ENCODE measurements around the gene SOAT2.
"Not testable (repeated sequence)": the region's sequence is repeated elsewhere in the genome, so short reads cannot be mapped to it uniquely, and the experiment has no call there.

SOAT2 gene

GRCh38 chr12:53086361-53086760 lies 16.9 kb upstream of the SOAT2 start:
- no peak for DNase-seq (ENCODE audit: low read depth)

GRCh38 chr12:53090105-53090504 lies 13.2 kb upstream of the SOAT2 start:
- no peak for DNase-seq (ENCODE audit: low read depth)

- no peak for DNase-seq (ENCODE audit: low read depth)
These were observed 12.7 kb upstream of the SOAT2 start for GRCh38 chr12:53090554-53090953.

GRCh38 chr12:53091756-53092155 lies 11.5 kb upstream of the SOAT2 start:
- no peak for DNase-seq (ENCODE audit: low read depth)

- no peak for DNase-seq (ENCODE audit: low read depth)
These were observed 9.4 kb upstream of the SOAT2 start for GRCh38 chr12:53093777-53094393.

- DNase-seq (ENCODE audit: low read depth) = no peak
These were observed 8.9 kb upstream of the SOAT2 start for GRCh38 chr12:53094394-53094787.

GRCh38 chr12:53094796-53095595 lies 8.3 kb upstream of the SOAT2 start:
- DNase-seq (ENCODE audit: low read depth) = not testable (repeated sequence)

GRCh38 chr12:53095596-53095895 lies 7.7 kb upstream of the SOAT2 start:
- DNase-seq (ENCODE audit: low read depth) = not testable (repeated sequence)

- DNase-seq (ENCODE audit: low read depth) = peak; percentile 90
These were observed 7.1 kb upstream of the SOAT2 start for GRCh38 chr12:53096089-53096741.

- DNase-seq (ENCODE audit: low read depth) = no peak
These were observed 6.5 kb upstream of the SOAT2 start for GRCh38 chr12:53096759-53097158.

- no peak for DNase-seq (ENCODE audit: low read depth)
These were observed 6.1 kb upstream of the SOAT2 start for GRCh38 chr12:53097207-53097563.

- no peak for DNase-seq (ENCODE audit: low read depth)
These were observed 5.5 kb upstream of the SOAT2 start, which contains the start of gene IGFBP6 for GRCh38 chr12:53097564-53098353. Gene IGFBP6 (plus strand): TSS chr12:53097667. CDS start chr12:53097718, 51 bp downstream.

GRCh38 chr12:53098354-53098981 lies 4.8 kb upstream of the SOAT2 start:
- DNase-seq (ENCODE audit: low read depth) = peak; percentile 55

- peak; percentile 89 for DNase-seq (ENCODE audit: low read depth)
These were observed 4.0 kb upstream of the SOAT2 start for GRCh38 chr12:53099071-53099882.

- DNase-seq (ENCODE audit: low read depth) = no peak
These were observed 2.7 kb upstream of the SOAT2 start for GRCh38 chr12:53100466-53101151.

- no peak for DNase-seq (ENCODE audit: low read depth)
These were observed 2.0 kb upstream of the SOAT2 start for GRCh38 chr12:53101266-53101665.

- no peak for DNase-seq (ENCODE audit: low read depth)
These were observed 1.1 kb upstream of the SOAT2 start for GRCh38 chr12:53101931-53102781.

- no peak for DNase-seq (ENCODE audit: low read depth)
These were observed 597 bp downstream of the SOAT2 start for GRCh38 chr12:53103860-53104305.

GRCh38 chr12:53105256-53105655 lies 2.0 kb downstream of the SOAT2 start:
- no peak for DNase-seq (ENCODE audit: low read depth)

Data from GM04503 (cell line).